Neural cell (in vitro differentiated cells): ENCODE results near the gene IYD.

Source experiments
- CTCF ChIP-seq: fragments of 450-650 bp; IDR thresholded peaks from 2 replicates; pipeline ENCODE4 v1.5.1; 2014; ENCODE audit warnings: antibody characterized with exemption, mild to moderate bottlenecking, moderate library complexity; ENCODE audit not compliant: poor library complexity, severe bottlenecking
- EZH2 ChIP-seq: fragments of 200-600, 300-800 bp; shearing (Covaris generic), sonication (generic); IDR thresholded peaks from 2 replicates; pipeline ENCODE4 v1.6.1; 2014; ENCODE audit warnings: antibody characterized with exemption, low read length, borderline replicate concordance, mild to moderate bottlenecking; ENCODE audit not compliant: insufficient read depth, poor library complexity, severe bottlenecking
- MXI1 ChIP-seq: fragments of 450-650 bp; conservative IDR thresholded peaks from 2 replicates; pipeline ENCODE4 v1.6.1; 2014; ENCODE audit warnings: antibody characterized with exemption, mild to moderate bottlenecking; ENCODE audit not compliant: poor library complexity, severe bottlenecking
- POLR2AphosphoS5 ChIP-seq: IDR thresholded peaks from 2 replicates; pipeline ENCODE4 v1.6.1; 2012

GRCh38 chr6:150394899-150395295 lies 26.1 kb downstream of the IYD start:
- no peak for TF ChIP-seq MXI1
- no peak for TF ChIP-seq CTCF
- TF ChIP-seq EZH2 = no peak
- TF ChIP-seq POLR2AphosphoS5 = no peak
